CD4-positive, alpha-beta T cell treated with Interleukin-6 for 4 hours (primary cell): Measurements from ENCODE around the gene DDOST.

Source experiments
- DNase-seq: peaks from one replicate; pipeline ENCODE4 v3.0.0-alpha.2; 2020; ENCODE audit warnings: mixed read lengths

DDOST gene

DNA sequence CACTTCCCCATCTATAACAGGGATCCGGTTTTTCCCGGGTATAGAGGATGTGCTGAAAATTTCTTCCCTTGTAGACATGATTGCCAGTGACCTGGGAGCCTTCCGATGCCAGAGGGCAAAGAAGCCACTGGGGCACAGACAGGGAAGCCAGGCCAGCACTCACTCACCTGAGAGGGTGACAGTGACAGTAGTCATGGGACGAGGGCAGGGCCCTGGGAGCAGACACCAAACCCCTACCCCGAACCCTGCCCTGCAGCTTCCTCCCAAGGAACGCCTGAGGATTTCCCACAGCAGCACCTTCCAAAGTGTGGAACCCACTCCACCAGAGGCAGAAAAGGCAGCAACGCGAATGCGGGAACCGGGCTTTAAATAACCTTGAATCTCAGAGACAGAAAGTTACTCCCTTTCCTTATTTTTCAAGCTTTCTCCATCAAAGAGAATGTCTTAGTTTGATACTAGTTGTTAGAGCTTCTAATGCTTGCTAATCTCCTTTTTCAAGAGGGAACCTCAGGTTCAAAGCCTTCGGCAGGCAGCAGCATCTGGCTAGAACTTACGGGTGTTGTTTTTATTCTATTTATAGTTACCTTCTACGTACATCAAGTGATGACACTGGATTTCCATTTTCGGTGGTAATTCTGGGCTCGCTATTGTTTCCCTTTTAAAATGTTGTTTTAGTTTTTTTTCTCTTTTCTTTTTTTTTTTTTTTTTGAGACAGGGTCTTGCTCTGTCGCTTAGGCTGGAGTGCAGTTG lies 2.8 kb downstream of the DDOST start:
- no peak for DNase-seq

GRCh38 chr1:20657024-20657423 lies 4.1 kb downstream of the DDOST start:
- no peak for DNase-seq

DNA sequence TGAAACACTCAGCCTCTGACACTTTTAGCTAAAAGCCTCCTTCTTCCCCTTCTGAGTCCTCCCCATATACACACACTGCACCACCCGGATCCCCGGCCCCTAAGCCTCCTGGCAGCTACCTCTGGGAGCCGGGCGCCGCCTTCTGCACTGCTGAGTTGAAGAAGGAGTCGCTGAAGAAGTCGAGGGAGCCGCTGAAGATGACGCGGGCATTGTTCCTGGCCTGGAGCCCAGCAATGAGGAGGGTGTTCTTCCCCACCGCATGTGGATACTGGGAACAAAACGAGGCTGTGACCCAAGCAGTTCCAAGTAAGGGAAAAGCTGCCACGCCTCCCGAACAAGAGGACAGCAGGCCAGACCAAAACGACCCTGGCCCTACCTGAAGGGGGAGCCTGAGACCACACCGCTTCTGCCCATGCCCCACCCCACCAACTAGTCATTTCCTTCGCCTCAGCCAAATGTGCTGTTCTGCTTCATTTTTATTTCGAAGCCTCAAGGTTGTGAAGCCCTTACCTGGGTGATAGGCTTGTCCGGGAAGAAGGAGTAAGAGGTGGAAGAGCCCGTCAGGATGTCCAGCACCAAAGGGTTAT lies 7.0 kb downstream of the DDOST start:
- no peak for DNase-seq

DNA sequence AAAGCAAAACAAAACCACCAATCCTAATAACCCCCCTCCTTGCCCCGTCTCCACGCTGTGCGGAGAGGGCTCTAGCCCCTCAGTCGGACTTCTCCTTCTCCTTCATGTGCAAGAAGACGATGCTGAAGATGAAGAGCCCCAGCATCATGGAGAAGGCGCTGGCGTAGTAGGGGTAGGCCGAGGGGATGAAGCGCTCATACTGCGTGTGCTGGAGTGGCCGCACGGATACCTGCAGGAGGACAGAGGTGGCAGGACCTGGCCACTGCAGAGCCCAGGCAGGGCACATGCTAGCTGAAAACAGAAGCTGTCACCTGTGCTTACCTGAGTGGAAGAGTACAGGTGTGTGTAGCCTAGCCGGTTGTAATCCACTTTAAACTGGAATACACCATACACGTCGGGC lies 8.9 kb downstream of the DDOST start:
- no peak for DNase-seq

DNA sequence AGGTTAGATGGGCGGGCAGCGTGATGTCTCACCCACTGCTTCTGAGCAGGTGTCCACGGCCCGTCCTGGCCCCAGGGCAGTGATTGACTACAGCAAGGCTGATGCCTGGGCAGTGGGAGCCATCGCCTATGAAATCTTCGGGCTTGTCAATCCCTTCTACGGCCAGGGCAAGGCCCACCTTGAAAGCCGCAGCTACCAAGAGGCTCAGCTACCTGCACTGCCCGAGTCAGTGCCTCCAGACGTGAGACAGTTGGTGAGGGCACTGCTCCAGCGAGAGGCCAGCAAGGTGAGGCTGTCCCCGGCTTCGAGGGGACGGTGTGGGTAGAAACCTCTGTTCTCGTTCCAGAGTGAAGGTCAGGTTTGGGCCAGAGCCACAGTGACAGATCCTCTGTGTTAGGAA lies 12.2 kb downstream of the DDOST start:
- DNase-seq = no peak

- DNase-seq = no peak
These were observed 12.7 kb downstream of the DDOST start for GRCh38 chr1:20648438-20648837.

- no peak for DNase-seq
These were observed 15.8 kb downstream of the DDOST start for GRCh38 chr1:20645414-20645813.

GRCh38 chr1:20644416-20644815 lies 16.8 kb downstream of the DDOST start:
- no peak for DNase-seq

GRCh38 chr1:20643080-20643479 lies 18.1 kb downstream of the DDOST start:
- no peak for DNase-seq

- DNase-seq = no peak
These were observed 19.2 kb downstream of the DDOST start for GRCh38 chr1:20641975-20642374.

DNA sequence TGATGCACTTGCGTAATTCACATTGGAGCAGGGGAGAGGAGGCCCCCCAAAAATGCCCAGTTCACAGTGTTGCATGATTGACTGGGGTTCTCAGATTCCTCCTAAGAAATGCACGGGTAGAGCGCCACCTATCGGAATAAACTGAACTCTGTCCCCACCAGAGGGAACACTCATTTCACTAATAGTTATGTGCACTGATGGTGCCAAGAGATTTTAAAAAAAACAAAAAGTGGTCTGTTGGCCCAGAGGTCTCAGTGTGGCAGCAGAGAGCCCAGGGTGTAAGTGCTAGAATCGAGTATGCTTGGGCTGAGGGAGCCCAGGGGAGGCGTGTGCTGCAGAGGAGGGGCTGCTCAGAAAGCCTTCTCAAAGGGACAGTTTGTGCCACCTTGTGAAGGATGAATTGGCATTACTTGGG lies 21.0 kb downstream of the DDOST start:
- DNase-seq = peak; percentile 66

- no peak for DNase-seq
These were observed 24.3 kb downstream of the DDOST start for GRCh38 chr1:20636785-20637347.

- DNase-seq = peak; percentile 40
These were observed 26.5 kb downstream of the DDOST start for GRCh38 chr1:20634594-20635084.

- peak; percentile 37 for DNase-seq
These were observed 27.0 kb downstream of the DDOST start for GRCh38 chr1:20634065-20634593.

DNA sequence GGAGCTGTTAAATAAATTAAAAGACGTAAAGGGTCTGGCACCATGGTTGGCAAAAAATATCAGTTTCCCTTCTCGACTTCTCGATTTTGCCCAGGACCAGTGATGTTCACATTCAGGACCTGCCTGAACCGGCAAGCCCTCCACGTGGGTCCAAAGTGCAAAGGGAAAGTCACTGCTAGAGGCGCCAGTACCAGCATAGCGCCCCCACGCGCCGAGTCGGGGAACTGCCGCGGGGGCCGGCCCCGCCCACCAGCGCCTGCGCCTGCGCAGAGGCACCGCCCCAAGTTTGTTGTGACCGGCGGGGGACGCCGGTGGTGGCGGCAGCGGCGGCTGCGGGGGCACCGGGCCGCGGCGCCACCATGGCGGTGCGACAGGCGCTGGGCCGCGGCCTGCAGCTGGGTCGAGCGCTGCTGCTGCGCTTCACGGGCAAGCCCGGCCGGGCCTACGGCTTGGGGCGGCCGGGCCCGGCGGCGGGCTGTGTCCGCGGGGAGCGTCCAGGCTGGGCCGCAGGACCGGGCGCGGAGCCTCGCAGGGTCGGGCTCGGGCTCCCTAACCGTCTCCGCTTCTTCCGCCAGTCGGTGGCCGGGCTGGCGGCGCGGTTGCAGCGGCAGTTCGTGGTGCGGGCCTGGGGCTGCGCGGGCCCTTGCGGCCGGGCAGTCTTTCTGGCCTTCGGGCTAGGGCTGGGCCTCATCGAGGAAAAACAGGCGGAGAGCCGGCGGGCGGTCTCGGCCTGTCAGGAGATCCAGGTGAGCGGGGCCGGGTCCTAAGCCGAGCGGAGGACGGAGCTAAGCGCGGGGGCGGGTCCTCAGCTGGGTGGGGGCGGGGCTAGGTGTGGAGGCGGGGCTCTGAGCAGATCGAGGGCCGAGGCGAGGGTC lies 27.7 kb downstream of the DDOST start, which contains the start of gene PINK1:
Gene PINK1, plus strand, starts transcription at position 269 of the 875 bp plus-strand sequence. Its CDS starts 91 bp downstream, at position 360.
- peak; percentile 84 for DNase-seq

DNA sequence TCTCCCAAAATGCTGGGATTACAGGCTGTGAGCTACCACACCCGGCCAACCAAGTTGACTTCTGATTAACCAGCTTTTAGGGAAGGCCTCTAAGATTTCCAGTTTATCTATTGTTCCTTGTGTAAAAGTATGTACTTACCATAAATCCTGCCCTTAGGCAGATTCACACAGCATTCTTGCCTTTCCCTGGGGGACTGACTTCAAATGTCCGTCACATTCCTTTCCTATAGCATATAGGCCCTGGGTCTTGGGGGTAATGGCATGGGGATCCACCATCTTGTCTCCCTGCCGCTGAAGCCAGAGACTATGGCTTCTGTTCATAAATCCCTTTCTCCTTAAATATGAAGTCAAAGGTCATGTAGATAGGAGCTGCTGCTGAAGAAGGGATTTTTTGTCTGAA lies 28.8 kb downstream of the DDOST start:
- DNase-seq = no peak

GRCh38 chr1:20630729-20631128 lies 30.4 kb downstream of the DDOST start:
- no peak for DNase-seq

DNA sequence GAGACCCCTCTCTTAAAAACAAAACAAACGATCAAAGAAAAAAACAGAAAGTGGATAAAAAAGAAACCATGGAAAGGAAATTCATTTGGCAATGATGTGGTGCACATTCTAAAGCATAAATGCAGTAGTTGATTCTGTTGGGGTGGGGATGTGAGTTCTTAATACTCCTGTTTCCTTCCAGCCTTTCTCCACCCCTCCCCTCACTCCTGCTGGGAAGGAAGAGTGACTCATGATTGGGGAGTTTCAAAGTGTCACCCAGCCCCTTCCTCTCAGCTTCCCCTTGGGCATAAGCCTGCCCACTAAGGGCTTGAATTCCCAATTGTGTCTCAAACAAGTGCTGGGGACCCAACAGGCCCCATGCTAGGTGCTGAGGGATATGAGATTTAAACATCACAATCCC lies 34.6 kb downstream of the DDOST start:
- DNase-seq = no peak

DNA sequence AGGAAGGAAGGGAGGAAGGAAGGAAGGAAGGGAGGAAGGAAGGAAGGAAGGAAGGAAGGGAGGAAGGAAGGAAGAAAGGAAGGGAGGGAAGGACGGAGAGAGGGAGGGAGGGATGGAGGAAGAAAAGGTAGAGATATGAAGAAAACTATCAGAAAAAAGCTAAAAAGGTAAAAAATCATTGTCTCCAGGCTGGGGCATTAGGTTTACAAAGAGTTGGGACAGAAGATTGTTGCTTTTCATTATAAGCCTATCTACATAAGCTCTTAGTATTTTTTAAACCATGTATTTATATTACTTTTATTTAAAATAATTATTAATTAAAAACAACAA lies 35.1 kb downstream of the DDOST start:
- no peak for DNase-seq

DNA sequence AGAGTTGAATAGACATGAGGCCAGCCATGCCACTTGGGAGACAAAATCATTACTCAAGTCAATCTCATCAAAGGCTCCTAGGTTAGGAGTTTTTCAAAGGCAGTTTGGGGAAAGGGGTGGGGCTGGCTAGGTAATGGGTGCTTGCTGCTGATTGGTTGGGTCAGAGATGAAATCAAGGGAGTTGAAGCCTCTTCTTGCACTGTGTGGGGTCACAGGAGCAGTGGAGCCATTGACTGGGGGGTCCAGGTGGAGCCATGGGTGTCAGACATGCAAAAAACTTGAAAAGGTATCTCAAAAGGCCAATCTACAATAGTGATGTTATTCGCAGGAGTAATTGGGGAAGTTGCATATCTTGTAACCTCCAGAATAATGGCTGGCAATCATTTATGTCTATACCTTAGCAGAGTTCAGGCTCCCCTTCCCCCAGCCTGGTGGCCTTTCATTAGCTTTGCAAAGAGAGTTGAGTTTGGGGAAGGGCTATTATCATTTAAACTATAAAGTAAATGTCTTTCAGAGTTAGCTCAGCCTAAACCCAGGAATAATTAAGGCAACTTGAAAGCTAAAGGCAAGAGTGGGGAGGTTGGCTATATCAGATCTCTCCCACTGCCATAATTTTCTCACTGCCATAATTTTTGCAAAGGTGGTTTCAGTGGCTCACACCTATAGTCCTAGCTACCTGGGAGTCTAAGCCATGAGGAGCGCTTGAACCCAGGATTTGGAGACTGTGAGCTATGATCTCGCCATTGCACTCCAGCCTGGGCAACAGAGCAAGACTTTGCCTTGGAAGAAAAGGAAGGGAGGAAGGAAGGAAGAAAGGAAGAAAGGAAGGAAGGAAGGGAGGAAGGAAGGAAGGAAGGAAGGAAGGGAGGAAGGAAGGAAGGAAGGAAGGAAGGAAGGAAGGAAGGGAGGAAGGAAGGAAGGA lies 35.7 kb downstream of the DDOST start:
- no peak for DNase-seq

GRCh38 chr1:20624709-20625108 lies 36.5 kb downstream of the DDOST start:
- no peak for DNase-seq

DNA sequence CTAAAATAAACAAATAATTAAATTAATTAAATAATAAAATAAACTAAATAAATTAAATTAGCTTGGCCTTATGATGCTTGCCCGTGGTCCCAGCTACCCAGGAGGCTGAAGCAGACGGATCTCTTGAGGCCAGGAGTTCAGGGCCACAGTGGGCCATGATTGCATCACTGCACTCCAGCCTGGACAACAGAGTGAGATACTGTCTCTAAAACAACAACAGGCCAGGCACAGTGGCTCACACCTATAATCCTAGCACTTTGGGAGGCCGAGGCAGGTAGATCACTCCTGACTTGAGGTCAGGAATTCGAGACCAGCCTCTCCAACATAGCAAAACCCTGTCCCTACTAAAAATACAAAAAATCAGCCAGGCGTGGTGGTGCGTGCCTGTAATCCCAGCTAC lies 40.2 kb downstream of the DDOST start:
- DNase-seq = no peak
